ENCODE measurements around the gene HELZ2.

HELZ2 gene

GRCh38 chr20:63540417-63541186, 33.4 kb downstream of the HELZ2 start:
- Histone ChIP-seq H3K4me3 (ENCODE audit: low read depth, low read length) (no peak overlapping the region), H3K27ac (no peak overlapping the region), H3K36me3 (replicated peaks) (no peaks in the 10 kb centered on the region), H3K27me3 (replicated peaks) (no peaks in the 10 kb centered on the region)
- in situ Hi-C loops (cut with HindIII; ENCODE audit: low pct_ligation_motif_present, low sequenced_read_pairs), result no loop called here
- DNase-seq, result no peak
- TF ChIP-seq CTCF (IDR thresholded peaks at IDR 0.05; ENCODE audit: low read depth, low read length, missing control alignments), result no peak

GRCh38 chr20:63539441-63540370, 34.3 kb downstream of the HELZ2 start:
- H3K27ac ChIP-seq, result no peak overlapping the region
- no peaks in the 10 kb centered on the region for H3K27me3 ChIP-seq (replicated peaks)
- in situ Hi-C loops (cut with HindIII; ENCODE audit: low pct_ligation_motif_present, low sequenced_read_pairs), result no loop called here
- DNase-seq, result no peak
- H3K4me3 ChIP-seq (ENCODE audit: low read depth, low read length), result no peak overlapping the region
- TF ChIP-seq CTCF (IDR thresholded peaks at IDR 0.05; ENCODE audit: low read depth, low read length, missing control alignments), result no peak
- H3K36me3 ChIP-seq (replicated peaks), result no peaks in the 10 kb centered on the region

DNA sequence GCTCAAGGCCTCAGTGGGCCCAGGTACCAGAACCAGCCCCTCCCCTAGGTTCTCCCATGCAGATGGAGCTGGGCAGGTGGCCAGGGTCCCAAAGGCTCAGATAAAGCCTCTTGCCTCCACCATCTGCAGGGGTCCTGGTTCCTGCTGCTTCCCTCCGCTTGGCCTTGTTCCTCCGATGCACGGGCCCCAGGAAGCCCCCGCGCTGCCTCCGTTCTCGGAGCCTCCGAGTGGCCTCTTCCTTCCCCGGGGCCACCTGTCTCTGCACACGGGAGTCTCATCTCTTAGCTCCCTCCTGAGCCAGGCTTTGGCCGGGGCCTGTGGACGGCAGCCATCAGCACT, 35.0 kb downstream of the HELZ2 start:
- in situ Hi-C loops (cut with HindIII; ENCODE audit: low pct_ligation_motif_present, low sequenced_read_pairs), result no loop called here

GRCh38 chr20:63538204-63539091, 35.6 kb downstream of the HELZ2 start:
- no peak for TF ChIP-seq CTCF (IDR thresholded peaks at IDR 0.05; ENCODE audit: low read depth, low read length, missing control alignments)
- no peak for DNase-seq
- Histone ChIP-seq H3K27ac (no peak overlapping the region), H3K27me3 (replicated peaks) (no peaks in the 10 kb centered on the region), H3K36me3 (replicated peaks) (no peaks in the 10 kb centered on the region), H3K4me3 (ENCODE audit: low read depth, low read length) (peak overlapping the region; percentile 36)
- in situ Hi-C loops (cut with HindIII; ENCODE audit: low pct_ligation_motif_present, low sequenced_read_pairs), result no loop called here

More for the DNA sequence above, 35.0 kb downstream of the HELZ2 start:
- H3K4me3 ChIP-seq (ENCODE audit: low read depth, low read length), result no peak overlapping the region
- H3K36me3 ChIP-seq (replicated peaks), result no peaks in the 10 kb centered on the region
- H3K27me3 ChIP-seq (replicated peaks), result no peaks in the 10 kb centered on the region
- no peak for DNase-seq
- H3K27ac ChIP-seq, result no peak overlapping the region
- no peak for TF ChIP-seq CTCF (IDR thresholded peaks at IDR 0.05; ENCODE audit: low read depth, low read length, missing control alignments)

GRCh38 chr20:63537525-63538203, 36.4 kb downstream of the HELZ2 start:
- H3K27ac ChIP-seq, result no peak overlapping the region
- peak; percentile 92 for TF ChIP-seq CTCF (IDR thresholded peaks at IDR 0.05; ENCODE audit: low read depth, low read length, missing control alignments)
- H3K4me3 ChIP-seq (ENCODE audit: low read depth, low read length), result peak overlapping the region; percentile 36
- in situ Hi-C loops (cut with HindIII; ENCODE audit: low pct_ligation_motif_present, low sequenced_read_pairs), result no loop called here
- H3K27me3 ChIP-seq (replicated peaks), result no peaks in the 10 kb centered on the region
- DNase-seq, result peak; percentile 63
- no peaks in the 10 kb centered on the region for H3K36me3 ChIP-seq (replicated peaks)
